ENCODE data around the gene AP2M1. TPM values are rescaled to one million over a fixed set of nuclear protein-coding genes. Genes with fewer than 3 reads are reported as not detected.

AP2M1 gene
- total and polyA plus RNA-seq, 2 of the 13 experiments (the other 11 are each of a cell fraction or from before 2014, with no cell fraction given) = 126 to 146 TPM

- TF ChIP-seq ZNF790 (CRISPR knock-in tag; IDR thresholded peaks at IDR 0.05; ENCODE audit: borderline replicate concordance) = peak; percentile 74; the same call in 1 of the 2 replicates
- TF ChIP-seq SP4 (CRISPR knock-in tag; IDR thresholded peaks at IDR 0.05) = peak; percentile 41; the same call in 1 of the 2 replicates
- TF ChIP-seq ZNF33A (CRISPR knock-in tag; IDR thresholded peaks at IDR 0.05; ENCODE audit: borderline replicate concordance) = no peak
- TF ChIP-seq ZNF20 (CRISPR knock-in tag; IDR thresholded peaks at IDR 0.05) = no peak
- TF ChIP-seq ZFX (CRISPR knock-in tag; IDR thresholded peaks at IDR 0.05; ENCODE audit: low read depth) = peak; percentile 88
- TF ChIP-seq, protein P1, sequence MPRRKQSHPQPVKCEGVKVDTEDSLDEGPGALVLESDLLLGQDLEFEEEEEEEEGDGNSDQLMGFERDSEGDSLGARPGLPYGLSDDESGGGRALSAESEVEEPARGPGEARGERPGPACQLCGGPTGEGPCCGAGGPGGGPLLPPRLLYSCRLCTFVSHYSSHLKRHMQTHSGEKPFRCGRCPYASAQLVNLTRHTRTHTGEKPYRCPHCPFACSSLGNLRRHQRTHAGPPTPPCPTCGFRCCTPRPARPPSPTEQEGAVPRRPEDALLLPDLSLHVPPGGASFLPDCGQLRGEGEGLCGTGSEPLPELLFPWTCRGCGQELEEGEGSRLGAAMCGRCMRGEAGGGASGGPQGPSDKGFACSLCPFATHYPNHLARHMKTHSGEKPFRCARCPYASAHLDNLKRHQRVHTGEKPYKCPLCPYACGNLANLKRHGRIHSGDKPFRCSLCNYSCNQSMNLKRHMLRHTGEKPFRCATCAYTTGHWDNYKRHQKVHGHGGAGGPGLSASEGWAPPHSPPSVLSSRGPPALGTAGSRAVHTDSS (CRISPR knock-in tag; conservative IDR thresholded peaks at IDR 0.05) = no peak
- TF ChIP-seq PPARG (CRISPR knock-in tag; conservative IDR thresholded peaks at IDR 0.05) = no peak
- TF ChIP-seq STAG1 (CRISPR knock-in tag; IDR thresholded peaks at IDR 0.05) = no peak
- TF ChIP-seq ZNF256 (CRISPR knock-in tag; conservative IDR thresholded peaks at IDR 0.05) = no peak
- no peak for TF ChIP-seq HOXD1 (CRISPR knock-in tag; IDR thresholded peaks at IDR 0.05)
- 0 out of 2 replicates have a peak, but pooled peaks have one; percentile 15 for TF ChIP-seq ZNF510 (CRISPR knock-in tag; IDR thresholded peaks at IDR 0.05; ENCODE audit: low read depth)
- peak; percentile 81 for TF ChIP-seq HDAC1 (CRISPR knock-in tag; IDR thresholded peaks at IDR 0.05)
- TF ChIP-seq ZMYM4 (CRISPR knock-in tag; IDR thresholded peaks at IDR 0.05) = 0 out of 2 replicates have a peak, but pooled peaks have one; percentile 37
- TF ChIP-seq ZNF333 (CRISPR knock-in tag; IDR thresholded peaks at IDR 0.05; ENCODE audit: borderline replicate concordance) = no peak
- TF ChIP-seq TCF7L2 (IDR thresholded peaks at IDR 0.05; ENCODE audit: low read depth, low read length) = no peak
- no peak for TF ChIP-seq HES4 (CRISPR knock-in tag; IDR thresholded peaks at IDR 0.05; ENCODE audit: borderline replicate concordance)
- no peak for TF ChIP-seq STAT5B (CRISPR knock-in tag; IDR thresholded peaks at IDR 0.05)
- TF ChIP-seq HCFC1 (IDR thresholded peaks at IDR 0.05; ENCODE audit: low read depth, low read length) = no peak
- 0 out of 2 replicates have a peak, but pooled peaks have one; percentile 58 for TF ChIP-seq ZNF138 (CRISPR knock-in tag; IDR thresholded peaks at IDR 0.05; ENCODE audit: low read depth)
- TF ChIP-seq E2F2 (CRISPR knock-in tag; IDR thresholded peaks at IDR 0.05; ENCODE audit: borderline replicate concordance) = no peak
- TF ChIP-seq SIX1 (CRISPR knock-in tag; IDR thresholded peaks at IDR 0.05; ENCODE audit: borderline replicate concordance) = no peak
- TF ChIP-seq ZNF788 (CRISPR knock-in tag; IDR thresholded peaks at IDR 0.05; ENCODE audit: borderline replicate concordance) = no peak
- peak; percentile 73; the same call in 1 of the 2 replicates for TF ChIP-seq ZNF224 (CRISPR knock-in tag; IDR thresholded peaks at IDR 0.05)
- no peak for TF ChIP-seq ZNF292 (CRISPR knock-in tag; IDR thresholded peaks at IDR 0.05; ENCODE audit: borderline replicate concordance, low read depth)
- TF ChIP-seq GZF1 (CRISPR knock-in tag; IDR thresholded peaks at IDR 0.05) = no peak
- TF ChIP-seq PATZ1 (CRISPR knock-in tag; IDR thresholded peaks at IDR 0.05) = peak; percentile 20
Measured at GRCh38 chr3:184186184-184186901, 11.7 kb downstream of the AP2M1 start, which contains the start of gene ABCF3 (continued).
